GM19395 (cell line): ENCODE measurements around the gene KLHL4.
A peak's percentile ranks its signal among the peaks of the same experiment; 100 is the strongest.
"Not testable (repeated sequence)": the region's sequence is repeated elsewhere in the genome, so short reads cannot be mapped to it uniquely, and the experiment has no call there.

Source experiments
- ATAC-seq: cut with Tn5 transposase; IDR thresholded peaks from one replicate; pipeline ENCODE4 v1.9.1; 2021; ENCODE audit warnings: mild to moderate bottlenecking, moderate library complexity; ENCODE audit not compliant: unreplicated experiment

The KLHL4 gene

DNA sequence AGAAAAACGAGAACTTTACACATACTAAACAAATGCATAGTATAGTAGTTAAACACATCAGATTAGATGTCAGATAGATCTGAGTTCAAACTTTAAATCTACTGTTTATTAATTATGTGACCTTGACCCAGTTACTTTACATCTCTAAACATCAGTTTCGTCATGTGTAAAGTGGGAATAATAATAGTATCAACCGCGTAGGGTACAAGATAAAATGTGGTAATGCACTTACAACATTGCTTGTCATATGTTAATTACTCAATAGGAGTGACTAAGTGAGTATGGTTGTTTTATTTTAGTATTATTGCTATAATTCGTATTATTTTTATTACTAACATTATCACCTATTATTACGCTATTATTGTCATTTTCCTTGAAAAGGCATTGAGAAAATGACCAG, 144.2 kb downstream of the KLHL4 start:
- no peak for ATAC-seq

DNA sequence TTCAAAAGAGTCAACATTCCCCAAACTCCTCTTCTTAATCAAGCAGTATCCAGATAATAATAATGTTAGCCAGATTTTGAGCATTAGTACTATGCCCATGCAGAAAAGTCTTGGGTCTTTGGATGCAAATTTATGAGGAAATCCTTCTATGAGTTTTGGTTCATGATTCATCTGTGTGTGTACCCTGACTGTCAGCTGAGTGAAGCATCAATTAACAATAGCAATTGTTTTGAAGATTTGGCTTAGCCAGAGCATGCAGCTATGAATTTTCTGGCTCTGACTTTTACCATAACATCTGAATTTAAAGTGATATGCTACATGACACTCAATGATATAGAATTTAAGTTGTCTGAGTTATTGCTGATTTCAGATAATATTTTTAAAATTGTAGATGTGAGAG, 145.8 kb downstream of the KLHL4 start:
- no peak for ATAC-seq

DNA sequence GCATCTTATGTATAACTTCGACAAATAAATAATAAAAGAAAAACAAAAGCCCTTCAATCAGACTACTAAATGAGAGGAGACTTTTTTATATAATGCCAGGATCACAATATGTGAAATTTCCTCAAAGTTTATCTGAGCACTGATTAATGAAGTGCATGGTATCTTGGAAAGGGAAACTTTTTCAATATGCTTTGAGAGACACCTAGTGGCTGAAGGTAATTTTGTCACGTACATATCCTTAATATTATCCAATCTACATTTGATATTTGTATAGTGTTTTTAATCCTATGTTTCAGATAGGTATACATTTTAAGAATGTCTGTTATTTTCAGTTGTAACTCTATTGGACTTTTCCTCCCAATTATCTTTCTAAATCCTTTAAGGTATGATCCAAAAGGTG, 146.8 kb downstream of the KLHL4 start:
- peak; percentile 73 for ATAC-seq

DNA sequence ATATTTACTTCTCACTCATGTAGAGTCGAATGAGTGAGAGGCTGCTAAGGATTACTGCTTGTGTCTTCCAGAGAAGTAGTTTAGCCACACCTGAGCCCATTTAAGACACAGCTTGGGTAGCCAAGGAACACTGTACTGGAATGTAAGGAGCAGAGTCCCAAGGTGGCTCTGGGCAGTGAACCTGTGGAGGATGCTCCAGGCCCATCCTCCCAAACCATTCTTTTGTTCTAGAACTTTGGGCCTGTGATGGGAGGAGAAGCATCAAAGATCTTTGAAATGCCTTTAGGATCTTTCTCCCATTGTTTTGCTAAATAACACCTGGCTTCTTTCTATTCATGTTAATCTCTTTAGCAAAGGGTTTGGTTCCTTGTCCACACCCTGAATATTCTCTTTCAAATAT, 162.2 kb downstream of the KLHL4 start:
- no peak for ATAC-seq

DNA sequence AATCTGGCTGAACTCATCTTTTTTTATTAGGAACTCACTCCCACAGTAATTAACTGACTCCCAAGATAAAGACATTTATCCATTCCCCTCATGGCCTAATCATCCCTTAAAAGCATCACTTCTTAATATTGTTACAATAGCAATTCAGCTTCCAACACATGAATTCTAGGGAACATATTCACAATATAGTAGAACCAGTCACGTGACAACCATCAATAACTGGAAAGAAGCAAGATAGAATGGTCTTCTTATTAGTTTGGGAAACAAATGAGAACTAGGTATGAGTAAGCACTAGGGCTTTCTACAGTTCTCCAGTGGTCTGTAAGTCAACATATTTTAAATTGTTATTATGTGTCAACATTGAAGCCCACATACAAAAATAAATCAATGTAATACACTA, 170.1 kb downstream of the KLHL4 start:
- ATAC-seq: no peak

DNA sequence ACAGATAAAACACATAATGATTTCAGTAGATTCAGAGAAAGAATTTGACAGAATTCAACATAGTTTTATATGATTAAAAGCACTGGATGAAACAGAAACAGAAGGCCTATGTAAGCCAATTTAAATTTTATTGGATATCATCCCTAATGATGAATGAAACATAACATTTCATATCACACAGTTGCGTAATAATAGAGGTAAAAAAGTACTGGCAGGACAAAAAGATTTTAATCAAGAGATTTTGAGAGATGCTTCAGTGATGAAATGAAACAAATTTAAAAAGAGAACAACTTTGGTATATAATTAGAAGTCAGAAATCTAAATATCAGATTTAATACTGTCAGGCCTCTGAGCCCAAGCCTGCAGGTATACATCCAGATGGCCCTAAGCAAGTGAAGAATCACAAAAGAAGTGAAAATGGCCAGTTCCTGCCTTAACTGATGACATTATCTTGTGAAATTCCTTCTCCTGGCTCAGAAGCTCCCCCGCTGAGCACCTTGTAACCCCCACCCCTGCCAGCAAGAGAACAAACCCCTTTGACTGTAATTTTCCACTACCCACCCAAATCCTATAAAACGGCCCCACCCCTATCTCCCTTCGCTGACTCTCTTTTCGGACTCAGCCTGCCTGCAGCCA, 170.6 kb downstream of the KLHL4 start:
- ATAC-seq: not testable (repeated sequence)

DNA sequence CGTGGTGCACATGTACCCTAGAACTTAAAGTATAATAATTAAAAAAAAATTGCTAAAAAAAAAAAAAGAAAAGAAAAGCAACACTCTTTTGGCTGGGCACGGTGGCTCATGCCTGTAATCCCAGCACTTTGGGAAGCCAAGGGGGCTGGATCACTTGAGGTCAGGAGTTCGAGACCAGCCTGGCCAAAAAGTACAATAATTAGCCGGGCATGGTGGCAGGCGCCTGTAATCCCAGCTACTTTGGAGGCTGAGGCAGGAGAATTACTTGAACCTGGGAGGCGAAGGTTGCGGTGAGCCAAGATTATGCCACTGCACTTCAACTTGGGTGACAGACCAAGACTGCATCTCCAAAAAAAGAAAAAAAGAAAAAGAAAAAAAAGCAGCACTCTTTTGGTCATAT, 171.6 kb downstream of the KLHL4 start:
- ATAC-seq: not testable (repeated sequence)

DNA sequence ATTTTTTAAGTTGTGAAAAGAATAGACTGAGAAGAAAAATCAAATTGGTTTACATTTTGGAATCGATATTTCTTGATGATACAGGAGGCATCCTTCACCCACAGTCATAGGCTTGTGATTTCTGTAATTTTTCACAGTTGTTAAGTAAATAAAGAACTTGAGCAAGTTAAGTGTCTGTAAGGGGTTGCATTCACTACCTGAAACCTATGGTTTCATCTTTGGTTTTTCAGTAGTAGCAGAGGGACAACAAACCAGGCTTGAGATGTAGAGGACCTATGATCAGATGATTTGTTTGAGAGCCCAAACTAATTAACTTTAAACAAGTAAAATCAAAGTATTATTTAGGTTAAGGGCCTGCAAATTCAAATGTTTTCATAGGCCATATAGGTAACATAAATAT, 175.6 kb downstream of the KLHL4 start:
- no peak for ATAC-seq

DNA sequence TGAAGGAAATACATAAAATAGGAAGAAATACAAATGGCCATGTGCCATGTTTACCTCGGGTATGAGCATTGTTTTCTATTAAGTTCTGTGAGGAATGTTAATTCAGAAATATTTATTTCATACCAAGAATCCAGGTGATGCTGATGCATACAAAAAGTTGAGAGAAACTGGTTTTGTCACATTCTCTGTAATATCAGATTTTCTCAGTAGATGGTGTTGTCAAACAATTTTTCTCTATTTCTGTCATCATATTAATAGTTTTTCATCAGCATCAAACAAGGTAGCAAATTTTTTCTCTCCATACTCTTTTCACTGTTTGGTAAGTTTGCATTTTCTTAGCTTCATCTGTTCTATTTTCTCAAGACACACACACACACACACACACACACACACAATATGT, 179.8 kb downstream of the KLHL4 start:
- ATAC-seq: no peak

DNA sequence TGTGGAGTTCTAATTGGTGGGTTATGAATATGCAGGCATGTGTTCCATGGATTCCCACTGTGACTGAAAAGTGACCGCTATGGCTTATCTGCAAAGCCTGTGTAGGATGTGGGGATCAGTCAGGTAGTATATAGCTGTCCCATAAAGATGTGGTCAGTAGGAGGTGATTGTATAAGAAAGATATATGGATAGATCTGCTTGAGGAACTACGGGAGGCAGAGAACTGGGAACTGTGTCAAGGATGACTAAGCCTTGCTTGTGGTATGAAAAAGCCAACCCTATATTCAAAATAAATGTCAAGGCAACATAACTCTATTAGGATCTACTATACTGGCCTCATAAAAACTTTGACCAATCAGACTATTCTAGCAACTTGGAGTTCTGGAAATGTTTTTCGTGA, 185.2 kb downstream of the KLHL4 start:
- no peak for ATAC-seq

DNA sequence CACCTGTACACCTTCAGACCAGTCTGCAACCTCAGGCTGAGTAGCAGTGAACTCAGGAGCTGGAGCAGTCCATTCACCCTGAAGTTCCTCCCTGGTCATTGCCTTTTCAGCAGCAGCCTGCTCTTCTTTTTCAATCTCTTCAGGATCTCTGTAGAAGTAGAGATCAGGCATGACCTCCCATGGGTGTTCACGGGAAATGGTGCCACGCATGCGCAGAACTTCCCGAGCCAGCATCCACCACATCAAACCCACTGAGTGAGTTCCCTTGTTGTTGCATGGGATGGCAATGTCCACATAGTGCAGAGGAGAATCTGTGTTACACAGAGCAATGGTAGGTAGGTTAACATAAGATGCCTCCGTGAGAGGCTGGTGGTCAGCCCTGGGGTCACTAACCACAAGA, 185.9 kb downstream of the KLHL4 start:
- ATAC-seq: not testable (repeated sequence)

DNA sequence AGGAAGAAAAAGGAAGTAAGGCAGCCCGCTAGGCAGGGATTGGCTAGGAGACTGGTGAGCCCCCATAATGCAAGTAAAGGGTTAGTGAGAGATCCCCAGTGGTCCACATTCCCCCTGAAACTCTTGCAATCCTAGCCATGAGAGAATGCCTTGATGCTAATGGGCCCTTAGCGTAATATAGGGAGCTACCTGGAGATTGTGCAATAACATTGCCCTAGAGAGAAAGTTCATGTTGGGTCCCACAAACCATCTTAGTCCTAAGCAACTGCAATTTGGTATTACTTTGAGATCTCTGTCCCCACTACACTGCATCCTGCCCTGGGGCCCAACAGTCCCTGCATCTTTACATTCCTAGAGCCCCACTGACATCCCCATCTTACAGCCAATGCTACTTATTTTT, 188.5 kb downstream of the KLHL4 start:
- ATAC-seq: no peak

DNA sequence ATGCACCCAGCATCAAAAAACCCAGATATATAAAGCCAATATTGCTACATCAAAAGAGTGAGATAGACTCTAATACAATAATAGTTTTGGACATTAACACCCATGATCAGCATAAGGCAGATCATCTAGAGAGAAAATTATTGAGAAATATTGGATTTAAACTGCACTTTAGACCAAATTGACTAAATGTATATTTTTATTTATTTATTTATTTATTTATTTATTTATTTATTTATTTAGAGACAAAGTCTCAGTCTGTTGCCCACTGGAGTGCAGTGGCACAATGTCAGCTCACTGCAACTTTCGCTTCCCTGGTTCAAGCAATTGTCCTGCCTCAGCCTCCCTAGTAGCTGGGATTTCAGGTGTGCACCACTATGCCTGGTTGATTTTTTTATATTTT, 193.0 kb downstream of the KLHL4 start:
- ATAC-seq: no peak
